Measurements from ENCODE around the gene CA10.

The CA10 gene

DNA sequence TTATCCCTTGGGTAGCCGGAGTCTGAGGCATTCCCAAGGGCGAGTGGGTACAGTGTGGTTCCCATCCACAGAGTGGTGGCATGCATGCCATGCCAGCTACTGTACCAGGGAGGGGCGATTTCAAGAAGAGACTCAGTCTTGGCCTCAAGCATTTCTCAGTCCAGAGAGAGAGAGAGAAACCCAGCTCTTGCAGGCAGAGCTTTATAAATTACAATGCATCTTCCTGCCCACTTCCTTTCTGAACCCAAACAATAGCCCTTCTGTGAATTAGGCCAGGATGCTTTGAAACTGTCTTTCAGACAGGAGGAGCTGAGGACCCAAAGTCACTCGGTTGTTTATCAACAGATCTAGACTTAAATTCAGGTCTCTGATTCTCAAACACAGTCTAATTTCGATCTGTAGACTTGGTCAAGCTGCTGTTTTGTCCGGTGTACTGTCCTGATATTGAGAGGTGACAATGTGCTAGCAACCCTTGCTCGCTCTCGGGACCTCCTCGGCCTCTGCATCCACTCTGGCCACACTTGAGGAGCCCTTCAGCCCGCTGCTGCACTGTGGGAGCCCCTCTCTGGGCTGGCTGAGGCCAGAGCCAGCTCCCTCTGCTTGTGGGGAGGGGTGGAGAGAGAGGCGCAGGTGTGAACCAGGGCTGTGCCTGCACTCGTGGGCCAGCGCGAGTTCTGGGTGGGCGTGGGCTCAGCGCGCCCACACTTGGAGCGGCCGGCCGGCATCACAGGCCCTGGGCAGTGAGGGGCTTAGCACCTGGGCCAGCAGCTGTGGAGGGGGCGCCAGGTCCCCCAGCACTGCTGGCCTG lies 490.2 kb downstream of the CA10 start:
- Histone ChIP-seq H3K27ac (ENCODE audit: low read depth, low read length) (no peak overlapping the region), H3K4me2 (ENCODE audit: low read depth, low read length, poor library complexity, severe bottlenecking) (no peak overlapping the region), H3K9ac (ENCODE audit: low read length) (no peak overlapping the region), H2AFZ (ENCODE audit: low read depth, low read length, severe bottlenecking) (no peak overlapping the region), H3K79me2 (ENCODE audit: insufficient read depth, low read length) (no peaks in the 10 kb centered on the region), H4K20me1 (ENCODE audit: low read depth, low read length) (no peaks in the 10 kb centered on the region), H3K36me3 (ENCODE audit: low read length) (no peaks in the 10 kb centered on the region), H3K9me3 (ENCODE audit: insufficient read depth, low read length) (no peaks in the 10 kb centered on the region), H3K9me2 (replicated peaks; ENCODE audit: insufficient read depth, low read length) (no peaks in the 10 kb centered on the region), H3K27me3 (ENCODE audit: low read length) (no peaks in the 10 kb centered on the region), H3F3A (ENCODE audit: insufficient read depth) (no peaks in the 10 kb centered on the region), H3K4me3 (ENCODE audit: insufficient read depth, low read length, poor library complexity, severe bottlenecking) (no peak overlapping the region)
- TF ChIP-seq, protein P1, sequence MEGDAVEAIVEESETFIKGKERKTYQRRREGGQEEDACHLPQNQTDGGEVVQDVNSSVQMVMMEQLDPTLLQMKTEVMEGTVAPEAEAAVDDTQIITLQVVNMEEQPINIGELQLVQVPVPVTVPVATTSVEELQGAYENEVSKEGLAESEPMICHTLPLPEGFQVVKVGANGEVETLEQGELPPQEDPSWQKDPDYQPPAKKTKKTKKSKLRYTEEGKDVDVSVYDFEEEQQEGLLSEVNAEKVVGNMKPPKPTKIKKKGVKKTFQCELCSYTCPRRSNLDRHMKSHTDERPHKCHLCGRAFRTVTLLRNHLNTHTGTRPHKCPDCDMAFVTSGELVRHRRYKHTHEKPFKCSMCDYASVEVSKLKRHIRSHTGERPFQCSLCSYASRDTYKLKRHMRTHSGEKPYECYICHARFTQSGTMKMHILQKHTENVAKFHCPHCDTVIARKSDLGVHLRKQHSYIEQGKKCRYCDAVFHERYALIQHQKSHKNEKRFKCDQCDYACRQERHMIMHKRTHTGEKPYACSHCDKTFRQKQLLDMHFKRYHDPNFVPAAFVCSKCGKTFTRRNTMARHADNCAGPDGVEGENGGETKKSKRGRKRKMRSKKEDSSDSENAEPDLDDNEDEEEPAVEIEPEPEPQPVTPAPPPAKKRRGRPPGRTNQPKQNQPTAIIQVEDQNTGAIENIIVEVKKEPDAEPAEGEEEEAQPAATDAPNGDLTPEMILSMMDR (IDR thresholded peaks at IDR 0.05; ENCODE audit: insufficient read depth, low read length, poor library complexity, severe bottlenecking), result no peak

DNA sequence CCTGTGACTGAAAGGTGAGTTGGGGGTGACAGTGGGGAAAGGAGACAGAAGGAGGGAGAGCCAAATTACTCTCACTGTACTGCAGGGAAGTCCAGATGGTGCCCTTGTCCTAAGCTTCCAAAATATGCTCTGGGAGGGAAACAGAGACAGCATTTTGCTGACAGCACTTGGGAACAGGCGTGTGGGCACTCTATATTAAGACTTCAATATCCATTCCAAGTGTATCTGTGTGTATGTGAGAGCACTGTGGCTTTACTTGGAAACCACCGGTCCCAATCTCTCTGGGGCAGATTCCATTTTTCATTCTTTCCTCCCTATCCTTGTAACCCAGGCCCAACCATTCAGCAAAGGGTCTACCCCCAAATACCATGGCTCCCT lies 490.8 kb downstream of the CA10 start:
- no peaks in the 10 kb centered on the region for H3K9me2 ChIP-seq (replicated peaks; ENCODE audit: insufficient read depth, low read length)

DNA sequence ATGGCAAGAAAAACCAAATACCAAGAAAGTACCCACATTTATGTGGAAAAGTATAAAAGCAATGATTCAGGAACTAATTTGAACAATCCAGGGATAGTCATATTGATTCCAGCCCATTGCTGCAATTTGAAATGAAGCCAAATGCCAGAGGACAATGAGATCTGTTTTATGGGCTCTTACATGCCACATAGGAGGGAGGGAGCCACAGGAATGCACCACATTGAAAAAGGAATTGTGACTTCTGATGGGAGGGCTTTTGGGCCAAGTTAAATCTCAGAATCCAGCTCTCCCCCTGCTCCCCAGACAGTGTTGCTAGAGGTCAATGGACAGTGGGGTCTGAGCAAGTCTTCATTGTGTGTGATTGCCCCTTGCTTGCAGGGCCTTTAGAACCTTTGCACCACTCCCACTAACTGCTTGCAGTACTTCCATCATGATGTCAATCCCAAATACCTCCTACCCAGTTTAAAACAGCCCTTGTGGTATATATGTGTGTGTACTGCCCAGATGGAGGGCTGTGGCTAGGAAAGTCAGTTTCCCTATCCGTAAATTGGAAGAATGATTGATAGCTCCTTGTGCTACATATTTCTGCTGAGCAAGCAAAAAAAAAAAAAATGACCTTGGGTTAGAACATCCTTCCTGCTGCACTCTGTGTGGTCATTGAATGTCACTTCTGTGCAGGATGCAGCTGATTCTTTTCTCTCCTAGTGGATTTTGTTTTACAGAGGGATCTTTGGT lies 491.4 kb downstream of the CA10 start:
- Histone ChIP-seq H4K20me1 (ENCODE audit: low read depth, low read length) (no peaks in the 10 kb centered on the region), H3K27me3 (ENCODE audit: low read length) (no peaks in the 10 kb centered on the region), H3K9me2 (replicated peaks; ENCODE audit: insufficient read depth, low read length) (no peaks in the 10 kb centered on the region), H3F3A (ENCODE audit: insufficient read depth) (no peaks in the 10 kb centered on the region), H3K79me2 (ENCODE audit: insufficient read depth, low read length) (no peaks in the 10 kb centered on the region), H3K36me3 (ENCODE audit: low read length) (no peaks in the 10 kb centered on the region), H3K9ac (ENCODE audit: low read length) (no peak overlapping the region), H3K4me3 (ENCODE audit: insufficient read depth, low read length, poor library complexity, severe bottlenecking) (no peak overlapping the region), H3K4me2 (ENCODE audit: low read depth, low read length, poor library complexity, severe bottlenecking) (no peak overlapping the region), H2AFZ (ENCODE audit: low read depth, low read length, severe bottlenecking) (no peak overlapping the region), H3K9me3 (ENCODE audit: insufficient read depth, low read length) (no peaks in the 10 kb centered on the region), H3K27ac (ENCODE audit: low read depth, low read length) (no peak overlapping the region)
- TF ChIP-seq EZH2phosphoT487 (conservative IDR thresholded peaks at IDR 0.05; ENCODE audit: low read length), result no peak
- TF ChIP-seq, protein P1 (IDR thresholded peaks at IDR 0.05; ENCODE audit: insufficient read depth, low read length, poor library complexity, severe bottlenecking), result no peak

More for the DNA sequence above, 490.8 kb downstream of the CA10 start:
- Histone ChIP-seq H3K36me3 (ENCODE audit: low read length) (no peaks in the 10 kb centered on the region), H2AFZ (ENCODE audit: low read depth, low read length, severe bottlenecking) (no peak overlapping the region), H3F3A (ENCODE audit: insufficient read depth) (no peaks in the 10 kb centered on the region), H3K9ac (ENCODE audit: low read length) (no peak overlapping the region), H3K4me2 (ENCODE audit: low read depth, low read length, poor library complexity, severe bottlenecking) (no peak overlapping the region), H3K4me3 (ENCODE audit: insufficient read depth, low read length, poor library complexity, severe bottlenecking) (no peak overlapping the region), H3K9me3 (ENCODE audit: insufficient read depth, low read length) (no peaks in the 10 kb centered on the region), H4K20me1 (ENCODE audit: low read depth, low read length) (no peaks in the 10 kb centered on the region), H3K27me3 (ENCODE audit: low read length) (no peaks in the 10 kb centered on the region), H3K27ac (ENCODE audit: low read depth, low read length) (no peak overlapping the region), H3K79me2 (ENCODE audit: insufficient read depth, low read length) (no peaks in the 10 kb centered on the region)
- TF ChIP-seq, protein P1 (IDR thresholded peaks at IDR 0.05; ENCODE audit: insufficient read depth, low read length, poor library complexity, severe bottlenecking), result no peak
- no peak for TF ChIP-seq EZH2phosphoT487 (conservative IDR thresholded peaks at IDR 0.05; ENCODE audit: low read length)

All from SU-DHL-6 (cell line).